Measurements from ENCODE around the gene MAP4K2. TPM values are rescaled to one million over a fixed set of nuclear protein-coding genes. Genes with fewer than 3 reads are reported as not detected.

The MAP4K2 gene
- total RNA-seq, 4 donors from 2014 or later: 3.6 to 9.0 (median 6.1) TPM

- no peaks in the 10 kb centered on the region for H3K27me3 ChIP-seq
- H3K4me1 ChIP-seq: peaks cover 0 to 4% (median 0%) of the 10 kb centered on the region in 3 donors
- WGBS, 2 donors: 75% methylated on average over 3 of the region's 4 CpGs; no CpG with 5 or more reads in 1 of the 2 donors
- intact Hi-C loops (cut with DNase I): no loop called here
- TF ChIP-seq CTCF (IDR thresholded peaks at IDR 0.05): no peak
- no peak for TF ChIP-seq POLR2A (IDR thresholded peaks at IDR 0.05)
- no peaks in the 10 kb centered on the region for H3K9me3 ChIP-seq
- no peak for DNase-seq
- H3K4me3 ChIP-seq: no peak overlapping the region
- H3K27ac ChIP-seq: no peak overlapping the region
- H3K36me3 ChIP-seq: peaks cover 0 to 34% (median 0%) of the 10 kb centered on the region in 3 donors
Measured at GRCh38 chr11:64792482-64792881, 10.5 kb downstream of the MAP4K2 start.

GRCh38 chr11:64791781-64792291 is 11.2 kb downstream of the MAP4K2 start:
- intact Hi-C loops (cut with DNase I): no loop called here
- Histone ChIP-seq H3K36me3 (peaks cover 0 to 28% (median 0%) of the 10 kb centered on the region in 3 donors), H3K4me3 (no peak overlapping the region), H3K27me3 (no peaks in the 10 kb centered on the region), H3K27ac (no peak overlapping the region), H3K9me3 (no peaks in the 10 kb centered on the region), H3K4me1 (peaks cover 0 to 6% (median 0%) of the 10 kb centered on the region in 3 donors)
- no peak for TF ChIP-seq CTCF (IDR thresholded peaks at IDR 0.05)
- TF ChIP-seq POLR2A (IDR thresholded peaks at IDR 0.05): no peak
- DNase-seq: no peak
- 100% methylated on average over 1 of the region's 14 CpGs; no CpG with 5 or more reads in 1 of the 2 donors for WGBS, 2 donors

GRCh38 chr11:64790205-64791095 is 12.6 kb downstream of the MAP4K2 start:
- no peak for DNase-seq
- Histone ChIP-seq H3K4me3 (no peak overlapping the region), H3K36me3 (peaks cover 0 to 17% (median 0%) of the 10 kb centered on the region in 3 donors), H3K9me3 (no peaks in the 10 kb centered on the region), H3K4me1 (peaks cover 0 to 6% (median 0%) of the 10 kb centered on the region in 3 donors), H3K27ac (no peak overlapping the region), H3K27me3 (no peaks in the 10 kb centered on the region)
- no peak for TF ChIP-seq POLR2A (IDR thresholded peaks at IDR 0.05)
- no peak for TF ChIP-seq CTCF (IDR thresholded peaks at IDR 0.05)
- WGBS, 2 donors: 90 to 95% methylated on average over 6 to 14 of the region's 25 CpGs
- intact Hi-C loops (cut with DNase I): no loop called here

GRCh38 chr11:64789331-64790204 is 13.4 kb downstream of the MAP4K2 start:
- DNase-seq: no peak
- intact Hi-C loops (cut with DNase I): no loop called here
- H3K4me1 ChIP-seq: peaks cover 0 to 6% (median 0%) of the 10 kb centered on the region in 3 donors
- peaks cover 0 to 17% (median 0%) of the 10 kb centered on the region in 3 donors for H3K36me3 ChIP-seq
- H3K9me3 ChIP-seq: no peaks in the 10 kb centered on the region
- no peak for TF ChIP-seq CTCF (IDR thresholded peaks at IDR 0.05)
- no peak for TF ChIP-seq POLR2A (IDR thresholded peaks at IDR 0.05)
- H3K27me3 ChIP-seq: no peaks in the 10 kb centered on the region
- H3K4me3 ChIP-seq: no peak overlapping the region
- no peak overlapping the region for H3K27ac ChIP-seq
- WGBS, 2 donors: 88 to 90% methylated on average over 2 of the region's 15 CpGs
